Small intestine (tissue), 7 donors: ENCODE measurements around the gene SEMA4D. TPM values are rescaled to one million over a fixed set of nuclear protein-coding genes. Genes with fewer than 3 reads are reported as not detected.
A peak's percentile ranks its signal among the peaks of the same experiment; 100 is the strongest.

ENCODE experiments used
- DNase-seq, 2 donors: peaks; one replicate each; pipeline versions ENCODE4 v3.0.0 to v3.0.0-alpha.2; 2013
- FAIRE-seq: peaks from 2 replicates; lab custom pipeline; 2012; peaks lifted over from hg19 to GRCh38; lab: Jason Lieb, UNC
- H3K27ac ChIP-seq, 3 donors: one replicate each; pipeline ENCODE4 v1.5.1; 2013; ENCODE audit warnings: low read length in 2 of 3, mild to moderate bottlenecking in 2 of 3, control low read depth in 1 of 3, inconsistent platforms in 1 of 3, low read depth in 1 of 3, moderate library complexity in 1 of 3
- H3K27me3 ChIP-seq, 3 donors: one replicate each; pipeline ENCODE4 v1.6.1; 2013; ENCODE audit warnings: low read length in 3 of 3, inconsistent platforms in 1 of 3; ENCODE audit not compliant: control insufficient read depth in 3 of 3, insufficient read depth in 3 of 3
- H3K36me3 ChIP-seq, 3 donors: one replicate each; pipeline ENCODE4 v1.6.1; 2013; ENCODE audit warnings: low read length in 3 of 3, inconsistent platforms in 1 of 3, low read depth in 1 of 3, mild to moderate bottlenecking in 1 of 3, moderate library complexity in 1 of 3; ENCODE audit not compliant: control insufficient read depth in 3 of 3, insufficient read depth in 2 of 3
- H3K4me1 ChIP-seq, 3 donors: one replicate each; pipeline ENCODE4 v1.6.1; 2013; ENCODE audit warnings: low read length in 2 of 3, inconsistent platforms in 1 of 3, low read depth in 1 of 3, mild to moderate bottlenecking in 1 of 3, moderate library complexity in 1 of 3; ENCODE audit not compliant: control insufficient read depth in 3 of 3, insufficient read depth in 2 of 3
- H3K4me3 ChIP-seq, 3 donors: one replicate each; pipeline ENCODE4 v1.5.1; 2013; ENCODE audit warnings: low read length in 3 of 3, control low read depth in 1 of 3, inconsistent platforms in 1 of 3, low read depth in 1 of 3, mild to moderate bottlenecking in 1 of 3, moderate library complexity in 1 of 3
- H3K9me3 ChIP-seq, 2 donors: one replicate each; pipeline ENCODE4 v1.6.1; 2013; ENCODE audit warnings: low read depth in 1 of 2, low read length in 1 of 2; ENCODE audit not compliant: control insufficient read depth in 2 of 2, insufficient read depth in 1 of 2
- WGBS, 3 donors: extraction: QIAGEN DNeasy Blood & Tissue Kit; methylation state at CpG; one replicate each; pipeline ENCODE4 v1.1.7; 2013; 5-methylcytosine and 5-hydroxymethylcytosine counted together
- polyA plus RNA-seq, 4 donors: library from polyadenylated mRNA; stranded (reverse) in 3 of 4; unstranded in 1 of 4; fragments of 200-250 nt in 3 of 4; fragments of 120-200 nt in 1 of 4; gene quantifications; one replicate each; pipeline versions ENCODE4 v1.2.1 to v1.2.3, GENCODE V29; 2013
- donor health status: healthy with polysubstance abuse.
- donor health status: control.
- donor health status: control.
- donor health status: Bipolar disorder and iron deficiency.
- donor health status: healthy.

Gene SEMA4D
- polyA plus RNA-seq, 4 donors = 0.67 to 29.7 (median 6.7) TPM

GRCh38 chr9:89358376-89358916, 139.5 kb downstream of the SEMA4D start:
- no peak overlapping the region for H3K27ac ChIP-seq
- H3K36me3 ChIP-seq = peaks cover 25 to 76% (median 33%) of the 10 kb centered on the region in 3 donors
- H3K4me1 ChIP-seq = no peaks in the 10 kb centered on the region
- H3K9me3 ChIP-seq = no peaks in the 10 kb centered on the region
- no peak for DNase-seq
- no peaks in the 10 kb centered on the region for H3K27me3 ChIP-seq
- H3K4me3 ChIP-seq = no peak overlapping the region
- WGBS, 3 donors = 91 to 93% (median 92%) methylated on average over 3 of the region's 3 CpGs
- no peak for FAIRE-seq

GRCh38 chr9:89357331-89358197, 140.3 kb downstream of the SEMA4D start:
- WGBS, 3 donors = 90 to 94% (median 94%) methylated on average over 8 of the region's 8 CpGs
- H3K27ac ChIP-seq = no peak overlapping the region
- no peaks in the 10 kb centered on the region for H3K9me3 ChIP-seq
- no peak for FAIRE-seq
- H3K4me3 ChIP-seq = no peak overlapping the region
- no peaks in the 10 kb centered on the region for H3K4me1 ChIP-seq
- H3K27me3 ChIP-seq = no peaks in the 10 kb centered on the region
- peaks cover 30 to 75% (median 34%) of the 10 kb centered on the region in 3 donors for H3K36me3 ChIP-seq
- no peak for DNase-seq

GRCh38 chr9:89356782-89357181, 141.1 kb downstream of the SEMA4D start:
- Histone ChIP-seq H3K4me3 (no peak overlapping the region), H3K27me3 (no peaks in the 10 kb centered on the region), H3K36me3 (peaks cover 30 to 75% (median 30%) of the 10 kb centered on the region in 3 donors), H3K27ac (no peak overlapping the region), H3K9me3 (no peaks in the 10 kb centered on the region), H3K4me1 (peaks cover 0 to 5% (median 0%) of the 10 kb centered on the region in 3 donors)
- FAIRE-seq (no peak), DNase-seq (no peak)
- WGBS, 3 donors = 88 to 96% (median 95%) methylated on average over 2 of the region's 2 CpGs

- Histone ChIP-seq H3K36me3 (peaks cover 32 to 80% (median 43%) of the 10 kb centered on the region in 3 donors), H3K27me3 (no peaks in the 10 kb centered on the region), H3K9me3 (no peaks in the 10 kb centered on the region), H3K4me1 (peaks cover 0 to 5% (median 0%) of the 10 kb centered on the region in 3 donors), H3K27ac (no peak overlapping the region), H3K4me3 (no peak overlapping the region)
- FAIRE-seq (no peak), DNase-seq (no peak)
- 93 to 100% (median 95%) methylated on average over 6 of the region's 6 CpGs for WGBS, 3 donors
Observed at GRCh38 chr9:89354471-89354870, 143.4 kb downstream of the SEMA4D start.

- Histone ChIP-seq H3K27ac (no peak overlapping the region), H3K4me3 (no peak overlapping the region), H3K36me3 (peaks cover 32 to 79% (median 42%) of the 10 kb centered on the region in 3 donors), H3K4me1 (peaks cover 0 to 5% (median 0%) of the 10 kb centered on the region in 3 donors), H3K9me3 (no peaks in the 10 kb centered on the region), H3K27me3 (no peaks in the 10 kb centered on the region)
- no peak for FAIRE-seq
- DNase-seq = no peak
- WGBS, 3 donors = 76 to 87% (median 81%) methylated on average over 3 of the region's 3 CpGs
Observed at GRCh38 chr9:89353989-89354388, 143.9 kb downstream of the SEMA4D start.

GRCh38 chr9:89352874-89353649, 144.9 kb downstream of the SEMA4D start:
- Histone ChIP-seq H3K4me3 (no peak overlapping the region), H3K27me3 (no peaks in the 10 kb centered on the region), H3K36me3 (peaks cover 37 to 81% (median 45%) of the 10 kb centered on the region in 3 donors), H3K4me1 (peaks cover 0 to 5% (median 0%) of the 10 kb centered on the region in 3 donors), H3K9me3 (no peaks in the 10 kb centered on the region), H3K27ac (no peak overlapping the region)
- WGBS, 3 donors = 86 to 91% (median 91%) methylated on average over 8 of the region's 8 CpGs
- DNase-seq (no peak), FAIRE-seq (no peak)

GRCh38 chr9:89352451-89352850, 145.5 kb downstream of the SEMA4D start:
- Histone ChIP-seq H3K36me3 (peaks cover 32 to 81% (median 45%) of the 10 kb centered on the region in 3 donors), H3K27ac (peak overlapping the region in 1 of 3 donors; percentile 56), H3K4me1 (peaks cover 0 to 5% (median 0%) of the 10 kb centered on the region in 3 donors), H3K27me3 (no peaks in the 10 kb centered on the region), H3K4me3 (no peak overlapping the region), H3K9me3 (no peaks in the 10 kb centered on the region)
- 28 to 43% (median 33%) methylated on average over 3 of the region's 3 CpGs for WGBS, 3 donors
- DNase-seq = no peak
- no peak for FAIRE-seq
